HG03442 (cell line): ENCODE data around the gene UPK2.
"Not testable (repeated sequence)": the region's sequence is repeated elsewhere in the genome, so short reads cannot be mapped to it uniquely, and the experiment has no call there.

Source experiments
- ATAC-seq: cut with Tn5 transposase; IDR thresholded peaks from one replicate; pipeline ENCODE4 v1.9.1; 2021; ENCODE audit warnings: mild to moderate bottlenecking, moderate library complexity; ENCODE audit not compliant: unreplicated experiment

The UPK2 gene

GRCh38 chr11:118935376-118935775 lies 20.7 kb upstream of the UPK2 start:
- no peak for ATAC-seq

- ATAC-seq: no peak
Observed at GRCh38 chr11:118938491-118939403, 17.4 kb upstream of the UPK2 start.

- ATAC-seq: no peak
Observed at GRCh38 chr11:118939404-118939915, 16.6 kb upstream of the UPK2 start.

- ATAC-seq: no peak
Observed at GRCh38 chr11:118939953-118940598, 16.0 kb upstream of the UPK2 start.

- no peak for ATAC-seq
Observed at GRCh38 chr11:118947091-118947490, 9.0 kb upstream of the UPK2 start.

- no peak for ATAC-seq
Observed at GRCh38 chr11:118948000-118948399, 8.1 kb upstream of the UPK2 start.

- no peak for ATAC-seq
Observed at GRCh38 chr11:118953265-118953664, 2.8 kb upstream of the UPK2 start.

GRCh38 chr11:118953976-118954375 lies 2.1 kb upstream of the UPK2 start:
- ATAC-seq: not testable (repeated sequence)

GRCh38 chr11:118956847-118957469 lies 860 bp downstream of the UPK2 start:
- ATAC-seq: no peak

- no peak for ATAC-seq
Observed at GRCh38 chr11:118957549-118957948, 1.5 kb downstream of the UPK2 start.

- ATAC-seq: no peak
Observed at GRCh38 chr11:118957968-118958367, 1.9 kb downstream of the UPK2 start.

GRCh38 chr11:118958577-118958976 lies 2.5 kb downstream of the UPK2 start:
- ATAC-seq: no peak

- no peak for ATAC-seq
Observed at GRCh38 chr11:118961189-118961588, 5.1 kb downstream of the UPK2 start.

GRCh38 chr11:118961591-118961990 lies 5.5 kb downstream of the UPK2 start:
- no peak for ATAC-seq

- ATAC-seq: not testable (repeated sequence)
Observed at GRCh38 chr11:118969508-118969907, 13.4 kb downstream of the UPK2 start.

- ATAC-seq: no peak
Observed at GRCh38 chr11:118971646-118972045, 15.5 kb downstream of the UPK2 start, which contains the start of gene FOXR1. Gene FOXR1, plus strand, starts transcription at chr11:118971761. Its CDS starts 171 bp downstream, at chr11:118971932.

- no peak for ATAC-seq
Observed at GRCh38 chr11:118973985-118974384, 17.9 kb downstream of the UPK2 start.

- ATAC-seq: no peak
Observed at GRCh38 chr11:118975771-118976709, 19.9 kb downstream of the UPK2 start.

GRCh38 chr11:118979434-118979833 lies 23.3 kb downstream of the UPK2 start:
- ATAC-seq: no peak

- ATAC-seq: no peak
Observed at GRCh38 chr11:118980191-118980881, 24.2 kb downstream of the UPK2 start.
